SW 1271 (cell line): ENCODE measurements around the gene PEX1.
A peak's percentile ranks its signal among the peaks of the same experiment; 100 is the strongest.
"Not testable (repeated sequence)": the region's sequence is repeated elsewhere in the genome, so short reads cannot be mapped to it uniquely, and the experiment has no call there.

Experiments
- DNase-seq, 2 experiments: peaks; one replicate each; lab custom pipeline; 2025; lab: John Stamatoyannopoulos, UW

The PEX1 gene

GRCh38 chr7:92504563-92504962, 23.8 kb downstream of the PEX1 start:
- no peak for DNase-seq

GRCh38 chr7:92503767-92504166, 24.6 kb downstream of the PEX1 start:
- DNase-seq = no peak

GRCh38 chr7:92498557-92498956, 29.8 kb downstream of the PEX1 start:
- DNase-seq = no peak

- no peak for DNase-seq
Measured at GRCh38 chr7:92496876-92497275, 31.4 kb downstream of the PEX1 start.

- no peak for DNase-seq
Measured at GRCh38 chr7:92489634-92490033, 38.7 kb downstream of the PEX1 start.

- DNase-seq = no peak
Measured at GRCh38 chr7:92487804-92488203, 40.5 kb downstream of the PEX1 start.

- DNase-seq = no peak
Measured at GRCh38 chr7:92485974-92486373, 42.3 kb downstream of the PEX1 start.

GRCh38 chr7:92485267-92485892, 42.9 kb downstream of the PEX1 start:
- no peak for DNase-seq

- DNase-seq = not testable (repeated sequence)
Measured at GRCh38 chr7:92484226-92484625, 44.1 kb downstream of the PEX1 start.

GRCh38 chr7:92483624-92484023, 44.7 kb downstream of the PEX1 start:
- not testable (repeated sequence) for DNase-seq

- not testable (repeated sequence) for DNase-seq
Measured at GRCh38 chr7:92479146-92479545, 49.2 kb downstream of the PEX1 start.

GRCh38 chr7:92478711-92479110, 49.6 kb downstream of the PEX1 start:
- DNase-seq = no peak

- DNase-seq = no peak
Measured at GRCh38 chr7:92478095-92478494, 50.2 kb downstream of the PEX1 start.

- DNase-seq = not testable (repeated sequence)
Measured at GRCh38 chr7:92477681-92478080, 50.6 kb downstream of the PEX1 start, which contains the start of gene ERVW-1. ERVW-1 (minus strand) TSS chr7:92477946; CDS start chr7:92470381, 7,565 bp downstream.

- DNase-seq = not testable (repeated sequence)
Measured at GRCh38 chr7:92475851-92476590, 52.3 kb downstream of the PEX1 start.

GRCh38 chr7:92475261-92475770, 53.0 kb downstream of the PEX1 start:
- not testable (repeated sequence) for DNase-seq

- not testable (repeated sequence) for DNase-seq
Measured at GRCh38 chr7:92473989-92474388, 54.3 kb downstream of the PEX1 start.

- not testable (repeated sequence) for DNase-seq
Measured at GRCh38 chr7:92468589-92468988, 59.7 kb downstream of the PEX1 start.

- no peak for DNase-seq
Measured at GRCh38 chr7:92466682-92467081, 61.6 kb downstream of the PEX1 start.

GRCh38 chr7:92464515-92464914, 63.8 kb downstream of the PEX1 start:
- DNase-seq = no peak

GRCh38 chr7:92462560-92462959, 65.8 kb downstream of the PEX1 start:
- DNase-seq = no peak

- DNase-seq = peak in 1 of 2 experiments; percentile 49
Measured at GRCh38 chr7:92461027-92462003, 67.0 kb downstream of the PEX1 start.
